B cell (primary cell): Measurements from ENCODE around the gene SLC2A10. TPM values are rescaled to one million over a fixed set of nuclear protein-coding genes. Genes with fewer than 3 reads are reported as not detected.

Experiments used
- ATAC-seq: fragments of 200-7000 bp; cut with Tn5 transposase; one replicate; pipeline ENCODE4 v1.10.0; 2021; ENCODE audit warnings: low read depth, mild to moderate bottlenecking, moderate number of reproducible peaks, moderate library complexity
- CTCF ChIA-PET: fragments of 350-600 bp; sonication (Branson Sonifier 250); formaldehyde crosslinking; loops from one replicate; lab custom pipeline; 2021; ENCODE audit warnings: antibody characterized with exemption, inconsistent platforms; lab: Charles Lee
- POLR2A ChIA-PET: fragments of 350-600 bp; sonication (Branson Sonifier 250); formaldehyde crosslinking; loops from one replicate; lab custom pipeline; 2021; ENCODE audit warnings: antibody characterized with exemption; lab: Charles Lee
- DNase-seq: peaks from one replicate; pipeline ENCODE4 v3.0.0; 2013
- H2AFZ ChIP-seq: 2 replicates; pipeline ENCODE4 v1.6.1; 2012; ENCODE audit warnings: mild to moderate bottlenecking, low read depth, low read length; ENCODE audit not compliant: insufficient read depth, poor library complexity, severe bottlenecking
- H3K27ac ChIP-seq, 2 donors: 1 replicate in 1 of 2; 2 replicates in 1 of 2; pipeline ENCODE4 v1.5.1; 2012 to 2013; ENCODE audit warnings: low read length in 2 of 2, mild to moderate bottlenecking in 2 of 2, moderate library complexity in 1 of 2
- H3K27me3 ChIP-seq, 4 experiments: fragments of 200-600 bp in 1 of 4; sonication (generic) in 1 of 4; replicated peaks in 1 of 4; 1 replicate in 2 of 4; 2 replicates in 2 of 4; pipeline versions ENCODE4 v1.6.1 to v1.7.0; 2013 to 2016; ENCODE audit warnings: low read length in 3 of 4, mild to moderate bottlenecking in 2 of 4, mixed read lengths in 1 of 4, moderate library complexity in 1 of 4; ENCODE audit not compliant: insufficient read depth in 4 of 4, control insufficient read depth in 3 of 4; ENCODE audit errors: control extremely low read depth in 1 of 4
- H3K36me3 ChIP-seq, 2 experiments: replicated peaks in 1 of 2; 1 replicate in 1 of 2; 2 replicates in 1 of 2; pipeline versions ENCODE4 v1.6.1 to v1.7.1; 2013; ENCODE audit warnings: low read length in 1 of 2; ENCODE audit not compliant: insufficient read depth in 2 of 2, control insufficient read depth in 1 of 2; ENCODE audit errors: control extremely low read depth in 1 of 2, extremely low read depth in 1 of 2
- H3K4me1 ChIP-seq, 2 donors: fragments of 200-600 bp in 1 of 2; sonication (generic) in 1 of 2; 1 replicate in 1 of 2; 2 replicates in 1 of 2; pipeline versions ENCODE4 v1.5.1 to v1.6.1; 2013 to 2017; ENCODE audit warnings: low read length in 2 of 2; ENCODE audit not compliant: control insufficient read depth in 2 of 2, insufficient read depth in 2 of 2
- H3K4me2 ChIP-seq: replicated peaks from 2 replicates; pipeline ENCODE3; 2012; ENCODE audit warnings: mild to moderate bottlenecking, low read depth, low read length; ENCODE audit not compliant: poor library complexity, severe bottlenecking
- H3K4me3 ChIP-seq, 5 experiments: fragments of 200-600 bp in 1 of 5; sonication (generic) in 1 of 5; 1 replicate in 3 of 5; 2 replicates in 2 of 5; pipeline versions ENCODE4 v1.5.1 to v1.7.0; 2011 to 2016; ENCODE audit warnings: low read length in 4 of 5, mild to moderate bottlenecking in 4 of 5, low read depth in 2 of 5, control low read depth in 1 of 5, moderate library complexity in 1 of 5; ENCODE audit not compliant: insufficient read depth in 1 of 5; ENCODE audit errors: control extremely low read depth in 1 of 5, extremely low read depth in 1 of 5
- H3K79me2 ChIP-seq: fragments of 200-600 bp; sonication (generic); one replicate; pipeline ENCODE4 v1.6.0; 2016; ENCODE audit warnings: low read length; ENCODE audit not compliant: control insufficient read depth, insufficient read depth
- H3K9ac ChIP-seq: fragments of 200-600 bp; sonication (generic); 2 replicates; pipeline ENCODE4 v1.6.1; 2017; ENCODE audit warnings: mild to moderate bottlenecking, low read length, moderate library complexity
- H3K9me3 ChIP-seq, 3 donors: one replicate each; pipeline versions ENCODE4 v1.6.1 to v1.7.1; 2013; ENCODE audit warnings: low read length in 2 of 3; ENCODE audit not compliant: control insufficient read depth in 2 of 3, insufficient read depth in 1 of 3; ENCODE audit errors: control extremely low read depth in 1 of 3
- H4K20me1 ChIP-seq: 2 replicates; pipeline ENCODE4 v1.6.0; 2012; ENCODE audit warnings: mild to moderate bottlenecking, low read length; ENCODE audit not compliant: insufficient read depth, control insufficient read depth, poor library complexity, severe bottlenecking
- H3K27ac Mint-ChIP-seq: one replicate; pipeline ENCODE4 v1.8.0; 2021; ENCODE audit warnings: mixed read lengths
- H3K27me3 Mint-ChIP-seq: one replicate; pipeline ENCODE4 v1.8.0; 2021; ENCODE audit warnings: mixed read lengths
- H3K4me1 Mint-ChIP-seq: one replicate; pipeline ENCODE4 v1.8.0; 2021; ENCODE audit warnings: mixed read lengths
- H3K4me3 Mint-ChIP-seq: one replicate; pipeline ENCODE4 v1.8.0; 2021; ENCODE audit warnings: mixed read lengths
- H3K9me3 Mint-ChIP-seq: one replicate; pipeline ENCODE4 v1.8.0; 2022; ENCODE audit warnings: mixed read lengths; ENCODE audit not compliant: insufficient read depth
- CTCF ChIP-seq: fragments of 200-600 bp; IDR thresholded peaks from one replicate; pipeline ENCODE4 v1.8.0; 2022; ENCODE audit warnings: antibody characterized with exemption, mild to moderate bottlenecking
- EZH2 ChIP-seq: IDR thresholded peaks from 2 replicates; pipeline ENCODE4 v1.6.1; 2012; ENCODE audit warnings: borderline replicate concordance, low read depth, mild to moderate bottlenecking, moderate library complexity, low read length; ENCODE audit not compliant: insufficient read depth, poor library complexity, severe bottlenecking
- WGBS: methylation state at CpG from one replicate; pipeline ENCODE4 v1.1.5; 2013; ENCODE audit warnings: missing lambda C conversion rate; ENCODE audit not compliant: insufficient coverage; 5-methylcytosine and 5-hydroxymethylcytosine counted together
- intact Hi-C: fragments of 100-400 bp; cut with micrococcal nuclease; formaldehyde crosslinking; loops from one replicate; pipeline ENCODE4 v1.10.0; 2022
- polyA plus RNA-seq: library from polyadenylated mRNA; depleted of rRNA; stranded (reverse); fragments of >200 nt; gene quantifications from 2 replicates; pipeline ENCODE4 v1.2.3, GENCODE V29; 2012
- total RNA-seq, 2 donors: library from RNA; stranded (reverse); fragments of 120-200 nt in 1 of 2; gene quantifications; 1 replicate in 1 of 2; 2 replicates in 1 of 2; pipeline versions ENCODE4 v1.2.3 to v1.2.4, GENCODE V29; 2013 to 2022

Gene SLC2A10
- total and polyA plus RNA-seq, 2 donors (not counting 1 experiment from before 2014, with no cell fraction given): not detected

- Histone ChIP-seq H3K9ac (no peak overlapping the region), H3K27ac (no peak overlapping the region), H4K20me1 (no peaks in the 10 kb centered on the region), H3K9me3 (peaks cover 0 to 5% (median 0%) of the 10 kb centered on the region in 3 donors), H3K36me3 (no peaks in the 10 kb centered on the region), H2AFZ (no peak overlapping the region), H3K4me3 (no peak overlapping the region), H3K4me1 (no peaks in the 10 kb centered on the region), H3K4me2 (no peak overlapping the region), H3K27me3 (peaks cover 0 to 17% (median 2%) of the 10 kb centered on the region in 4 experiments), H3K79me2 (no peaks in the 10 kb centered on the region)
- DNase-seq (no peak), ATAC-seq (no peak)
- ChIA-PET CTCF (no interaction called here), POLR2A (no interaction called here)
- Mint-ChIP-seq H3K4me3 (no peak overlapping the region), H3K27me3 (peaks cover 43% of the 10 kb centered on the region), H3K9me3 (no peaks in the 10 kb centered on the region), H3K4me1 (no peaks in the 10 kb centered on the region), H3K27ac (no peak overlapping the region)
- intact Hi-C loops: no loop called here
- WGBS: no CpG with 5 or more reads among the region's 2 CpGs
- TF ChIP-seq EZH2 (no peak), CTCF (no peak)
These were observed 8.4 kb upstream of the SLC2A10 start for GRCh38 chr20:46701057-46701456.

- H3K4me3 ChIP-seq: no peak overlapping the region
- H3K4me1 ChIP-seq: no peaks in the 10 kb centered on the region
- Mint-ChIP-seq H3K27me3 (peaks cover 46% of the 10 kb centered on the region), H3K4me1 (no peaks in the 10 kb centered on the region), H3K9me3 (peaks cover 2% of the 10 kb centered on the region), H3K4me3 (no peak overlapping the region), H3K27ac (no peak overlapping the region)
- no peak for ATAC-seq
- no peak for DNase-seq
- no peak overlapping the region for H3K4me2 ChIP-seq
- no peaks in the 10 kb centered on the region for H4K20me1 ChIP-seq
- no peaks in the 10 kb centered on the region for H3K36me3 ChIP-seq
- ChIA-PET CTCF (no interaction called here), POLR2A (no interaction called here)
- intact Hi-C loops: no loop called here
- H3K79me2 ChIP-seq: no peaks in the 10 kb centered on the region
- H3K9ac ChIP-seq: no peak overlapping the region
- H3K27ac ChIP-seq: no peak overlapping the region
- H3K9me3 ChIP-seq: peaks cover 1 to 8% (median 2%) of the 10 kb centered on the region in 3 donors
- TF ChIP-seq CTCF (no peak), EZH2 (no peak)
- peaks cover 0 to 17% (median under 1%) of the 10 kb centered on the region in 4 experiments for H3K27me3 ChIP-seq
- 90% methylated on average over 4 of the region's 4 CpGs for WGBS
- no peak overlapping the region for H2AFZ ChIP-seq
These were observed 7.9 kb upstream of the SLC2A10 start for GRCh38 chr20:46701556-46701955.
